GM12892 (cell line): Measurements from ENCODE around the gene GNL2.
"Not testable (repeated sequence)": the region's sequence is repeated elsewhere in the genome, so short reads cannot be mapped to it uniquely, and the experiment has no call there.

Source experiments
- DNase-seq: peaks from one replicate; pipeline ENCODE4 v3.0.0; 2011; ENCODE audit not compliant: insufficient read length
- FAIRE-seq: peaks from 2 replicates; lab custom pipeline; 2011; peaks lifted over from hg19 to GRCh38; lab: Jason Lieb, UNC
- POLR2A ChIP-seq: IDR thresholded peaks from 2 replicates; pipeline ENCODE4 v1.6.1; 2011; ENCODE audit warnings: low read depth, low read length, control low read depth
- POLR2AphosphoS5 ChIP-seq: IDR thresholded peaks from 2 replicates; pipeline ENCODE4 v1.6.1; 2011; ENCODE audit warnings: low read depth, low read length, control low read depth
- TAF1 ChIP-seq: IDR thresholded peaks from 2 replicates; pipeline ENCODE4 v1.6.1; 2011; ENCODE audit warnings: low read depth, mild to moderate bottlenecking, control low read depth, low read length, borderline replicate concordance

GNL2 gene

GRCh38 chr1:37602750-37603694 lies 7.3 kb upstream of the GNL2 start:
- TF ChIP-seq POLR2AphosphoS5 (no peak), POLR2A (no peak)
- no peak for FAIRE-seq
- peak; percentile 38 for DNase-seq

GRCh38 chr1:37601441-37601840 lies 5.7 kb upstream of the GNL2 start:
- FAIRE-seq = no peak
- DNase-seq = no peak
- TF ChIP-seq POLR2AphosphoS5 (no peak), TAF1 (no peak), POLR2A (no peak)

- TF ChIP-seq POLR2A (no peak), POLR2AphosphoS5 (no peak), TAF1 (no peak)
- FAIRE-seq (no peak), DNase-seq (no peak)
Observed at GRCh38 chr1:37599940-37600339, 4.2 kb upstream of the GNL2 start.

- DNase-seq (no peak), FAIRE-seq (no peak)
- no peak for TF ChIP-seq POLR2A
- no peak for TF ChIP-seq TAF1
- no peak for TF ChIP-seq POLR2AphosphoS5
Observed at GRCh38 chr1:37596182-37596667, 488 bp upstream of the GNL2 start.

- TF ChIP-seq TAF1 (no peak), POLR2A (no peak), POLR2AphosphoS5 (no peak)
- FAIRE-seq = no peak
- no peak for DNase-seq
Observed at GRCh38 chr1:37593726-37594125, 2.0 kb downstream of the GNL2 start.

- TF ChIP-seq TAF1 (no peak), POLR2AphosphoS5 (no peak)
- DNase-seq (no peak), FAIRE-seq (no peak)
Observed at GRCh38 chr1:37588939-37589338, 6.8 kb downstream of the GNL2 start.

- FAIRE-seq, DNase-seq: not testable (repeated sequence)
Observed at GRCh38 chr1:37584544-37584943, 11.2 kb downstream of the GNL2 start.

- TF ChIP-seq TAF1 (no peak), POLR2AphosphoS5 (no peak), POLR2A (no peak)
- DNase-seq = no peak
Observed at GRCh38 chr1:37575692-37576091, 20.0 kb downstream of the GNL2 start.

GRCh38 chr1:37574834-37575480 lies 20.8 kb downstream of the GNL2 start:
- no peak for DNase-seq
- TF ChIP-seq POLR2AphosphoS5 (no peak), TAF1 (no peak), POLR2A (no peak)
- FAIRE-seq = no peak

More at GRCh38 chr1:37575692-37576091, 20.0 kb downstream of the GNL2 start:
- no peak for FAIRE-seq

- FAIRE-seq (no peak), DNase-seq (no peak)
- TF ChIP-seq POLR2AphosphoS5 = no peak
Observed at GRCh38 chr1:37570528-37571334, 25.0 kb downstream of the GNL2 start.

- no peak for FAIRE-seq
- TF ChIP-seq POLR2A (no peak), TAF1 (no peak)
- no peak for DNase-seq
Observed at GRCh38 chr1:37567023-37567422, 28.7 kb downstream of the GNL2 start.
